Left ventricle myocardium inferior (tissue), 1 donor: ENCODE results near the gene CDC42BPA. TPM values are rescaled to one million over a fixed set of nuclear protein-coding genes. Genes with fewer than 3 reads are reported as not detected.

Experiments
- DNase-seq: peaks from one replicate; pipeline ENCODE4 v3.0.0-alpha.2; 2020
- H3K27ac ChIP-seq: fragments of 200-600 bp; replicated peaks from 2 replicates; pipeline ENCODE4 v1.8.0; 2021
- H3K27me3 ChIP-seq: fragments of 200-600 bp; 2 replicates; pipeline ENCODE4 v1.8.0; 2021; ENCODE audit warnings: low read depth
- H3K36me3 ChIP-seq: fragments of 200-600 bp; 2 replicates; pipeline ENCODE4 v1.8.0; 2021
- H3K4me1 ChIP-seq: fragments of 200-600 bp; 2 replicates; pipeline ENCODE4 v1.8.0; 2021
- H3K4me3 ChIP-seq: fragments of 200-600 bp; 2 replicates; pipeline ENCODE4 v1.8.0; 2021; ENCODE audit warnings: mild to moderate bottlenecking, moderate library complexity
- H3K9me3 ChIP-seq: fragments of 200-600 bp; replicated peaks from 2 replicates; pipeline ENCODE4 v1.8.0; 2021
- intact Hi-C: fragments of 100-400 bp; cut with micrococcal nuclease; formaldehyde crosslinking; loops from one replicate; pipeline ENCODE4 v1.11.0; 2022
- total RNA-seq: library from RNA; stranded (reverse); fragmentation: NEBNext Ultra II Directional; extraction: Animal tissue kit (Norgen Biotek cat#: 25700); gene quantifications from one replicate; pipeline ENCODE4 v1.2.1, GENCODE V29; 2021
- TF ChIP-seq, protein P1 (sequence below): fragments of 200-600 bp; IDR thresholded peaks from 2 replicates; pipeline ENCODE4 v1.8.0; 2021; ENCODE audit warnings: antibody characterized with exemption, mild to moderate bottlenecking, borderline replicate concordance
- donor health status: DM: no; HTN: yes; CAD: no; lungs with severe emphysema.

Gene CDC42BPA
- total RNA-seq, 1 donor from 2014 or later = 35.1 TPM

DNA sequence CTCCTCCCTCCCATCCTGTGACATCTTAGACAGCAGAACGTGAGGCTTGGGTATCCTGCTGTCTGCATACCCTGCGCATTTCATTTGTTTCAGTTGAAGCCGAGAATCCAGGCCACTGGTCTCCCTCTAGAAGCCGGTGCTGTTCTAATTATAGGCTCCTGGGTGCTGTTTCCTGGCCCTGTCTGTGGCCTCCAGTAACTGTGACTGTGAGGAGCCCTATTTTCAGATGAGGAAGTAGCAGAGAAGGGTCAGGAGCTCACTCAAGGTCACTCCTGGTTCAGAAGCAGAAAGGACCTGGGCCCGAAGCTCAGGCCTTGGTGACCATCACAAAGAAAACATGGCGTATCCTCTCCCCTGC is 354.2 kb downstream of the CDC42BPA start:
- no peak overlapping the region for H3K4me3 ChIP-seq
- H3K9me3 ChIP-seq = no peaks in the 10 kb centered on the region
- TF ChIP-seq, protein P1, sequence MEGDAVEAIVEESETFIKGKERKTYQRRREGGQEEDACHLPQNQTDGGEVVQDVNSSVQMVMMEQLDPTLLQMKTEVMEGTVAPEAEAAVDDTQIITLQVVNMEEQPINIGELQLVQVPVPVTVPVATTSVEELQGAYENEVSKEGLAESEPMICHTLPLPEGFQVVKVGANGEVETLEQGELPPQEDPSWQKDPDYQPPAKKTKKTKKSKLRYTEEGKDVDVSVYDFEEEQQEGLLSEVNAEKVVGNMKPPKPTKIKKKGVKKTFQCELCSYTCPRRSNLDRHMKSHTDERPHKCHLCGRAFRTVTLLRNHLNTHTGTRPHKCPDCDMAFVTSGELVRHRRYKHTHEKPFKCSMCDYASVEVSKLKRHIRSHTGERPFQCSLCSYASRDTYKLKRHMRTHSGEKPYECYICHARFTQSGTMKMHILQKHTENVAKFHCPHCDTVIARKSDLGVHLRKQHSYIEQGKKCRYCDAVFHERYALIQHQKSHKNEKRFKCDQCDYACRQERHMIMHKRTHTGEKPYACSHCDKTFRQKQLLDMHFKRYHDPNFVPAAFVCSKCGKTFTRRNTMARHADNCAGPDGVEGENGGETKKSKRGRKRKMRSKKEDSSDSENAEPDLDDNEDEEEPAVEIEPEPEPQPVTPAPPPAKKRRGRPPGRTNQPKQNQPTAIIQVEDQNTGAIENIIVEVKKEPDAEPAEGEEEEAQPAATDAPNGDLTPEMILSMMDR = no peak
- H3K27me3 ChIP-seq = no peaks in the 10 kb centered on the region
- intact Hi-C loops = no loop called here
- peak overlapping the region; percentile 88 for H3K27ac ChIP-seq
- peaks cover 38% of the 10 kb centered on the region for H3K36me3 ChIP-seq
- DNase-seq = no peak
- H3K4me1 ChIP-seq = peaks cover 91% of the 10 kb centered on the region

DNA sequence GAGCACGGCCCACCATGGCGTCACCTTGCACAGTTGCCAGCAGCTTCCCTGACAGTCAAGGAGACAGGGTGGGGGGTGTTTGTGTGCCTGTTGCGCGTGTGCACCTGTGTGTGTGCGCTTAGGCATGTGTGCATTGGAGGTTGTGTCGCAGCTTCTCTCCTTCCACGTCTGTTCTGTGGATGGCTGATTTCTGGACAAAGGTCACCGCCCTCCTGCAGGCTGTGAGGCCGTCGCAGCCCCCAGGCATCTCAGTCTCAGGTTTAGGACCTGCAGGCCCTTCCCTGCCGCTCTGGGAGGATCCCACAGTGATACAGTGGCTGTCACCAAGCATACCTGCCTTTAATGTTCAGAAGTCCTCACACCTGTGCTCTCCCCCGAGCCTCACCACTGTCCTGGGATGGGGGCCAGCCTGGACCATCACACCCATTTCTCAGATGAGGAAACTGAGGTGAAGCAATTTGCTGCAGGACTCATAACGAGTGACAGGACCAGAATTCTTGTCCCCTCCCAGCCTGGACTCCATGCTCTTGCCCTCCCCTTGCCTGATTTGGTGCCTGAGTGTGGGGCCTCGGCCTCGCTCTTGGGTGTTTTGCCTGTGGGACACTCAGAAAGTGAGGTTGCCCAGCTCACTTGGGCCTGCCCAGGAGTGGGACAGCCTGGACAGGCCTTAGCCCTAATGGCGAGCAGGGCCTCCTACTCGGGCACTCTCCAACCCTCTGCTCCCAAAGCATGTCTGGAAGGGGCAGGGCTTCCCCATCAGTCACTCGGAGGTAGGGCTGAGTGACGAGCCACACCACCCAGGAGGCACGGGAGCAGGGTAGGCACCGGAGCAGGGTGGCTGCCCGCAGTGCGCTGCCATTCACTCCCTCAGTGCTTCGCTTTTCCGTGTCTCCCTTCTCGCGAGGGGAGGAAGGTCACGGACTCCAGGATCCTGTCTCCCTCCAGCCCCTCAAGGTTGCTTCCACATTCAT is 355.6 kb downstream of the CDC42BPA start:
- Histone ChIP-seq H3K9me3 (no peaks in the 10 kb centered on the region), H3K4me1 (peaks cover 91% of the 10 kb centered on the region), H3K4me3 (peak overlapping the region; percentile 6), H3K36me3 (peaks cover 34% of the 10 kb centered on the region), H3K27me3 (no peaks in the 10 kb centered on the region), H3K27ac (peak overlapping the region; percentile 88)
- DNase-seq = no peak
- intact Hi-C loops = no loop called here
- TF ChIP-seq, protein P1 = no peak

DNA sequence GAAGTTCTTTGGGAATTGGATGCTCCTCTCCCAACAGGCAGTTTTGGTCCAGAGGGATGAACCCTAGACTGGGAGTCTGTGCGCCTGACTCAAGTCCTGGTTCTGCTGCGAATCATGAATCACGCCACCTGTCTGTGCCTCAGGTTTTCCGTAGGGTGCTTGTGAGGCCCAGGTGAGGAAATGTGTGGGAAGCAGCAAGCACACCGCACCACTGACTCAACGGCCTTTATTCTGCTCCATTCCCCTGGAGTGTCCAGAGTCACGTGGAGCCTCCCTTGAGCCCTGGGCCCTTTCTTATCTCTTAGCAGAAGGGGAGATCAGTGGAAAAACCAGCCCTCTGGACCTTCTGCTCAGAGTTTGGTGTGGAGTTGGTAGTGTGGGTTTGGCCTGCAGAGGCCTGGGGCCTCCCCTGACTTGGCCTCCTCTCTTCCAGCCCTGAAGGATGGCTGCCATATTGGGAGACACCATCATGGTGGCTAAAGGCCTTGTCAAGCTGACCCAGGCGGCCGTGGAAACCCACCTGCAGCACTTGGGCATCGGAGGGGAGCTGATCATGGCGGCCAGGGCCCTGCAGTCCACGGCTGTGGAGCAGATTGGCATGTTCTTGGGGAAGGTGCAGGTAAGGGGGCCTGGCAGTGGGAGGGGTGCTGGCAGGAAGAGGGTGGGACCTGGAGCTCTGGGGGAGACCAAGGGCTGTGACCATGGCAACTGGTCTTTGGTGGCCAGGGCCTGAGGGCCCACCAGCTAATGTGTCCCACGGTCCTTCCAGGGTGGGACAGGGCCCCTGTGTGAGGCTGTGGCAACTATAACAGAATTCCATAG is 357.1 kb downstream of the CDC42BPA start:
- TF ChIP-seq, protein P1 = no peak
- no peaks in the 10 kb centered on the region for H3K9me3 ChIP-seq
- DNase-seq = no peak
- peak overlapping the region; percentile 88 for H3K27ac ChIP-seq
- peaks cover 25% of the 10 kb centered on the region for H3K36me3 ChIP-seq
- H3K4me1 ChIP-seq = peaks cover 82% of the 10 kb centered on the region
- H3K4me3 ChIP-seq = no peak overlapping the region
- H3K27me3 ChIP-seq = no peaks in the 10 kb centered on the region
- intact Hi-C loops = no loop called here

DNA sequence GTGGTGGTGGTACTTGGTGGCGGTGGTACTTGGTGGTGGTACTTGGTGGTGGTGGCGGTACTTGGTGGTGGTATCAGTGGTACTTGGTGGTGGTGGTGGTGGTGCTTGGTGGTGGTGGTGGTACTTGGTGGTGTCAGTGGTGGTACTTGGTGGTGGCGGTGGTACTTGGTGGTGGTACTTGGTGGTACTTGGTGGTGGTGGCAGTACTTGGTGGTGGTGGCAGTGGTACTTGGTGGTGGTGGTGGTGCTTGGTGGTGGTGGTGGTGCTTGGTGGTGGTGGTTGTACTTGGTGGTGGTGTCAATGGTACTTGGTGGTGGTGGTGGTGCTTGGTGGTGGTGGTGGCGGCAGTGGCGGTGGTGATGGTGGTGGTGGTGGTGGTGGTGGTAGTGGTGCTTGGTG is 358.0 kb downstream of the CDC42BPA start:
- no peaks in the 10 kb centered on the region for H3K27me3 ChIP-seq
- H3K4me3 ChIP-seq = no peak overlapping the region
- TF ChIP-seq, protein P1 = no peak
- no peaks in the 10 kb centered on the region for H3K9me3 ChIP-seq
- peaks cover 16% of the 10 kb centered on the region for H3K36me3 ChIP-seq
- no peak for DNase-seq
- peaks cover 73% of the 10 kb centered on the region for H3K4me1 ChIP-seq
- H3K27ac ChIP-seq = no peak overlapping the region
- intact Hi-C loops = no loop called here

DNA sequence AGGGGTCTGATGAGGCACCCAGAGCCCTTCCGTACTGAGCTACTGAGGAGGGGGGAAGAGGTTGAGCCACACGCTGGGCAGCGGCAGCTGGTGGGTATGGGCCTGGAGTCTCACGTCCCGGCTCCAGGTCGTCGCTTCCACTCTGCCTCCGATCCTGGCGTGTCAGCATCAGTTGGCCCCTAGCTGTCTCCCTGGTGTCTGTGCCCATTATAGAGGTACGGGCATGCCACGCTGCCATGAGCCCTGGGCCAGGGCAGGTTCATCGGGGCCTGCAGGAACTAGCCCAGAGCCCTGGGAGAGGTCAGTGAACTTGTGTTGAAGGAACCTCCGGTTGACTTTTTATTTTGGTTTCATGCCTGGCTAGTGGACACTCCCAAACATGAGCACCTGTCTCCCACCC is 360.0 kb downstream of the CDC42BPA start:
- H3K27ac ChIP-seq = peak overlapping the region; percentile 74
- H3K4me3 ChIP-seq = no peak overlapping the region
- TF ChIP-seq, protein P1 = no peak
- H3K9me3 ChIP-seq = no peaks in the 10 kb centered on the region
- no peaks in the 10 kb centered on the region for H3K27me3 ChIP-seq
- intact Hi-C loops = no loop called here
- peaks cover 72% of the 10 kb centered on the region for H3K4me1 ChIP-seq
- peaks cover 7% of the 10 kb centered on the region for H3K36me3 ChIP-seq
- no peak for DNase-seq
